B cell (primary cell): ENCODE data around the gene DDX23. TPM values are rescaled to one million over a fixed set of nuclear protein-coding genes. Genes with fewer than 3 reads are reported as not detected.

Source experiments
- ATAC-seq: fragments of 200-7000 bp; cut with Tn5 transposase; one replicate; pipeline ENCODE4 v1.10.0; 2021; ENCODE audit warnings: low read depth, mild to moderate bottlenecking, moderate number of reproducible peaks, moderate library complexity
- CTCF ChIA-PET: fragments of 350-600 bp; sonication (Branson Sonifier 250); formaldehyde crosslinking; loops from one replicate; lab custom pipeline; 2021; ENCODE audit warnings: antibody characterized with exemption, inconsistent platforms; lab: Charles Lee
- POLR2A ChIA-PET: fragments of 350-600 bp; sonication (Branson Sonifier 250); formaldehyde crosslinking; loops from one replicate; lab custom pipeline; 2021; ENCODE audit warnings: antibody characterized with exemption; lab: Charles Lee
- DNase-seq: peaks from one replicate; pipeline ENCODE4 v3.0.0; 2013
- H2AFZ ChIP-seq: 2 replicates; pipeline ENCODE4 v1.6.1; 2012; ENCODE audit warnings: mild to moderate bottlenecking, low read depth, low read length; ENCODE audit not compliant: insufficient read depth, poor library complexity, severe bottlenecking
- H3K27ac ChIP-seq, 2 donors: 1 replicate in 1 of 2; 2 replicates in 1 of 2; pipeline ENCODE4 v1.5.1; 2012 to 2013; ENCODE audit warnings: low read length in 2 of 2, mild to moderate bottlenecking in 2 of 2, moderate library complexity in 1 of 2
- H3K27me3 ChIP-seq, 4 experiments: fragments of 200-600 bp in 1 of 4; sonication (generic) in 1 of 4; replicated peaks in 1 of 4; 1 replicate in 2 of 4; 2 replicates in 2 of 4; pipeline versions ENCODE4 v1.6.1 to v1.7.0; 2013 to 2016; ENCODE audit warnings: low read length in 3 of 4, mild to moderate bottlenecking in 2 of 4, mixed read lengths in 1 of 4, moderate library complexity in 1 of 4; ENCODE audit not compliant: insufficient read depth in 4 of 4, control insufficient read depth in 3 of 4; ENCODE audit errors: control extremely low read depth in 1 of 4
- H3K36me3 ChIP-seq, 2 experiments: replicated peaks in 1 of 2; 1 replicate in 1 of 2; 2 replicates in 1 of 2; pipeline versions ENCODE4 v1.6.1 to v1.7.1; 2013; ENCODE audit warnings: low read length in 1 of 2; ENCODE audit not compliant: insufficient read depth in 2 of 2, control insufficient read depth in 1 of 2; ENCODE audit errors: control extremely low read depth in 1 of 2, extremely low read depth in 1 of 2
- H3K4me1 ChIP-seq, 2 donors: fragments of 200-600 bp in 1 of 2; sonication (generic) in 1 of 2; 1 replicate in 1 of 2; 2 replicates in 1 of 2; pipeline versions ENCODE4 v1.5.1 to v1.6.1; 2013 to 2017; ENCODE audit warnings: low read length in 2 of 2; ENCODE audit not compliant: control insufficient read depth in 2 of 2, insufficient read depth in 2 of 2
- H3K4me2 ChIP-seq: replicated peaks from 2 replicates; pipeline ENCODE3; 2012; ENCODE audit warnings: mild to moderate bottlenecking, low read depth, low read length; ENCODE audit not compliant: poor library complexity, severe bottlenecking
- H3K4me3 ChIP-seq, 5 experiments: fragments of 200-600 bp in 1 of 5; sonication (generic) in 1 of 5; 1 replicate in 3 of 5; 2 replicates in 2 of 5; pipeline versions ENCODE4 v1.5.1 to v1.7.0; 2011 to 2016; ENCODE audit warnings: low read length in 4 of 5, mild to moderate bottlenecking in 4 of 5, low read depth in 2 of 5, control low read depth in 1 of 5, moderate library complexity in 1 of 5; ENCODE audit not compliant: insufficient read depth in 1 of 5; ENCODE audit errors: control extremely low read depth in 1 of 5, extremely low read depth in 1 of 5
- H3K79me2 ChIP-seq: fragments of 200-600 bp; sonication (generic); one replicate; pipeline ENCODE4 v1.6.0; 2016; ENCODE audit warnings: low read length; ENCODE audit not compliant: control insufficient read depth, insufficient read depth
- H3K9ac ChIP-seq: fragments of 200-600 bp; sonication (generic); 2 replicates; pipeline ENCODE4 v1.6.1; 2017; ENCODE audit warnings: mild to moderate bottlenecking, low read length, moderate library complexity
- H3K9me3 ChIP-seq, 3 donors: one replicate each; pipeline versions ENCODE4 v1.6.1 to v1.7.1; 2013; ENCODE audit warnings: low read length in 2 of 3; ENCODE audit not compliant: control insufficient read depth in 2 of 3, insufficient read depth in 1 of 3; ENCODE audit errors: control extremely low read depth in 1 of 3
- H4K20me1 ChIP-seq: 2 replicates; pipeline ENCODE4 v1.6.0; 2012; ENCODE audit warnings: mild to moderate bottlenecking, low read length; ENCODE audit not compliant: insufficient read depth, control insufficient read depth, poor library complexity, severe bottlenecking
- H3K27ac Mint-ChIP-seq: one replicate; pipeline ENCODE4 v1.8.0; 2021; ENCODE audit warnings: mixed read lengths
- H3K27me3 Mint-ChIP-seq: one replicate; pipeline ENCODE4 v1.8.0; 2021; ENCODE audit warnings: mixed read lengths
- H3K4me1 Mint-ChIP-seq: one replicate; pipeline ENCODE4 v1.8.0; 2021; ENCODE audit warnings: mixed read lengths
- H3K4me3 Mint-ChIP-seq: one replicate; pipeline ENCODE4 v1.8.0; 2021; ENCODE audit warnings: mixed read lengths
- H3K9me3 Mint-ChIP-seq: one replicate; pipeline ENCODE4 v1.8.0; 2022; ENCODE audit warnings: mixed read lengths; ENCODE audit not compliant: insufficient read depth
- CTCF ChIP-seq: fragments of 200-600 bp; IDR thresholded peaks from one replicate; pipeline ENCODE4 v1.8.0; 2022; ENCODE audit warnings: antibody characterized with exemption, mild to moderate bottlenecking
- EZH2 ChIP-seq: IDR thresholded peaks from 2 replicates; pipeline ENCODE4 v1.6.1; 2012; ENCODE audit warnings: borderline replicate concordance, low read depth, mild to moderate bottlenecking, moderate library complexity, low read length; ENCODE audit not compliant: insufficient read depth, poor library complexity, severe bottlenecking
- WGBS: methylation state at CpG from one replicate; pipeline ENCODE4 v1.1.5; 2013; ENCODE audit warnings: missing lambda C conversion rate; ENCODE audit not compliant: insufficient coverage; 5-methylcytosine and 5-hydroxymethylcytosine counted together
- intact Hi-C: fragments of 100-400 bp; cut with micrococcal nuclease; formaldehyde crosslinking; loops from one replicate; pipeline ENCODE4 v1.10.0; 2022
- polyA plus RNA-seq: library from polyadenylated mRNA; depleted of rRNA; stranded (reverse); fragments of >200 nt; gene quantifications from 2 replicates; pipeline ENCODE4 v1.2.3, GENCODE V29; 2012
- total RNA-seq, 2 donors: library from RNA; stranded (reverse); fragments of 120-200 nt in 1 of 2; gene quantifications; 1 replicate in 1 of 2; 2 replicates in 1 of 2; pipeline versions ENCODE4 v1.2.3 to v1.2.4, GENCODE V29; 2013 to 2022

Gene DDX23
- total and polyA plus RNA-seq, 2 donors (not counting 1 experiment from before 2014, with no cell fraction given): 76.1 to 135 TPM

- Mint-ChIP-seq H3K4me3 (no peak overlapping the region), H3K4me1 (peaks cover 20% of the 10 kb centered on the region), H3K27me3 (no peaks in the 10 kb centered on the region), H3K9me3 (no peaks in the 10 kb centered on the region), H3K27ac (no peak overlapping the region)
- Histone ChIP-seq H3K4me3 (no peak overlapping the region), H3K4me2 (no peak overlapping the region), H2AFZ (no peak overlapping the region), H3K27ac (no peak overlapping the region), H3K36me3 (no peaks in the 10 kb centered on the region), H3K9ac (no peak overlapping the region), H3K79me2 (peaks cover 2% of the 10 kb centered on the region), H3K27me3 (peaks cover 0 to 9% (median 1%) of the 10 kb centered on the region in 4 experiments), H3K9me3 (no peaks in the 10 kb centered on the region), H4K20me1 (no peaks in the 10 kb centered on the region), H3K4me1 (peaks cover 10 to 16% of the 10 kb centered on the region in 2 donors)
- CTCF ChIA-PET: interaction anchor here (1.4 to 13.1 kb wide), 2 partner anchors 13 to 31 kb away, joined by 3 to 303 read pairs; no protein-coding TSS in a partner anchor
- no peak for DNase-seq
- POLR2A ChIA-PET: no interaction called here
- WGBS: 100% methylated on average over 5 of the region's 5 CpGs
- no peak for ATAC-seq
- intact Hi-C loops: no loop called here
- TF ChIP-seq EZH2: no peak
- no peak for TF ChIP-seq CTCF
These were observed 7.6 kb upstream of the DDX23 start for GRCh38 chr12:48859607-48860006.

- intact Hi-C loops: no loop called here
- ChIA-PET CTCF (interaction anchor here (1.2 to 13.1 kb wide), 3 partner anchors 8 to 32 kb away, joined by 3 to 303 read pairs (median 4); no protein-coding TSS in a partner anchor), POLR2A (interaction anchor here (0.7 kb wide), 1 partner anchor 1498 kb away, joined by 8 read pairs; no protein-coding TSS in a partner anchor)
- H3K27ac Mint-ChIP-seq: no peak overlapping the region
- TF ChIP-seq CTCF (no peak), EZH2 (no peak)
- Histone ChIP-seq H3K9me3 (no peaks in the 10 kb centered on the region), H3K4me2 (no peak overlapping the region), H3K9ac (no peak overlapping the region), H3K79me2 (peaks cover 2% of the 10 kb centered on the region), H2AFZ (no peak overlapping the region), H3K4me1 (peaks cover under 1 to 10% of the 10 kb centered on the region in 2 donors), H3K4me3 (no peak overlapping the region), H3K27me3 (peaks cover 0 to 5% (median 0%) of the 10 kb centered on the region in 4 experiments), H3K27ac (no peak overlapping the region), H3K36me3 (no peaks in the 10 kb centered on the region), H4K20me1 (no peaks in the 10 kb centered on the region)
- ATAC-seq (no peak), DNase-seq (no peak)
- H3K27me3 Mint-ChIP-seq: no peaks in the 10 kb centered on the region
- H3K9me3 Mint-ChIP-seq: no peaks in the 10 kb centered on the region
- WGBS: 95% methylated on average over 7 of the region's 8 CpGs
- peaks cover 10% of the 10 kb centered on the region for H3K4me1 Mint-ChIP-seq
- H3K4me3 Mint-ChIP-seq: no peak overlapping the region
These were observed 6.1 kb upstream of the DDX23 start for GRCh38 chr12:48858043-48858442.
